HG03175 (cell line): ENCODE results near the gene AMY2B.
"Not testable (repeated sequence)": the region's sequence is repeated elsewhere in the genome, so short reads cannot be mapped to it uniquely, and the experiment has no call there.

ENCODE experiments used
- ATAC-seq: cut with Tn5 transposase; IDR thresholded peaks from one replicate; pipeline ENCODE4 v1.9.1; 2021; ENCODE audit warnings: mild to moderate bottlenecking, moderate library complexity; ENCODE audit not compliant: unreplicated experiment

Gene AMY2B

DNA sequence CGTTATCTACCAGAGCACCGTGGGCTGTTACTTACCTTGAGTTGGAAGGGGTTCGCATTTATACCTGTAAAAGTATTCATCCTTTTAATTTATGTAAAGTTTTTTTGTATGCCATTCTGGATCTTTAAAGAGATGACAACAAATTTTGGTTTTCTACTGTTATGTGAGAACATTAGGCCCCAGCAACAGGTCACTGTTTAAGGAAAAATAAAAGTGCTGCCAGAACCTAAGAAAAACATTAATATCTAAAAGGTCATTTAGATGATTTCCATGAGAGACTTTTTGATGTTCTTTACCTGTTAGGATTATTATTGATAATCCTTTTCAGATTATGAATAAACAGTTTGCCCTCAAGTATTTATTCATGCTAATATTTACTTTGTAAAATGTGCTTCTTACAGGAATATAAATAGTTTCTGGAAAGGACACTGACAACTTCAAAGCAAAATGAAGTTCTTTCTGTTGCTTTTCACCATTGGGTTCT is 45.6 kb downstream of the AMY2B start, which contains the start of gene AMY2A:
AMY2A (plus strand) TSS at position 434 of the 484 bp plus-strand sequence; CDS start at position 448, 14 bp downstream.
- not testable (repeated sequence) for ATAC-seq

DNA sequence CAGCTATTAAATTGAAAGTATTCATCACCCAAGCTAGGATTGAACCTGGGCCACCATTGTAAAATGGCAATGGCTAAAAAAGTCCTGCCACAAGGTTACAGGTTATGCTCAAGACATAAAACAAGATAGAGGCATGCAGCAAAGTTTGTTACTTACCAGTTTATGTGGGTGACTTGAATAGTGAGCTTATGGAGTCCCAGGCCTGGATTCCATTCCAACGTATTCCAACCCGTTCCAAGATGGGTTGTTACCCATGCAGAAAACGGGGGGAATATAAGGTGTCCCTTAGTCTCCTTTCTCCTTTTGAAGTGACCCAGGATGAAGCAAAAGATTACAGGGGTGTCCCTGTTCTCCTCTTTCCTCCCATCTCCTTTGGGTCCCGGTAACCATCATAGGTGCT is 56.0 kb downstream of the AMY2B start:
- ATAC-seq: not testable (repeated sequence)
